BE2C (cell line): ENCODE data around the gene IL17RD.

Experiments
- DNase-seq: peaks from one replicate; pipeline ENCODE4 v3.0.0-alpha.2; 2020
- H3K27me3 ChIP-seq: fragments of 250-450 bp; sonication (Bioruptor Pico); 2 replicates; pipeline ENCODE4 v1.5.1; 2020; ENCODE audit warnings: mild to moderate bottlenecking
- H3K36me3 ChIP-seq: fragments of 250-450 bp; sonication (Bioruptor Pico); 2 replicates; pipeline ENCODE4 v1.5.1; 2020; ENCODE audit warnings: mild to moderate bottlenecking
- H3K4me1 ChIP-seq: fragments of 250-450 bp; sonication (Bioruptor Pico); 2 replicates; pipeline ENCODE4 v1.5.1; 2020
- H3K4me3 ChIP-seq: 2 replicates; pipeline ENCODE4 v1.5.1; 2011; ENCODE audit warnings: low read depth, low read length
- H3K9me3 ChIP-seq: fragments of 250-450 bp; sonication (Bioruptor Pico); 2 replicates; pipeline ENCODE4 v1.5.1; 2020
- TF ChIP-seq, protein P1 (sequence below): IDR thresholded peaks from 2 replicates; pipeline ENCODE4 v1.5.1; 2012; ENCODE audit warnings: mild to moderate bottlenecking, low read depth, low read length

The IL17RD gene

GRCh38 chr3:57155310-57155643, 9.9 kb downstream of the IL17RD start:
- Histone ChIP-seq H3K36me3 (no peaks in the 10 kb centered on the region), H3K9me3 (no peaks in the 10 kb centered on the region), H3K4me3 (no peak overlapping the region), H3K4me1 (no peaks in the 10 kb centered on the region), H3K27me3 (no peaks in the 10 kb centered on the region)
- no peak for DNase-seq
- TF ChIP-seq, protein P1, sequence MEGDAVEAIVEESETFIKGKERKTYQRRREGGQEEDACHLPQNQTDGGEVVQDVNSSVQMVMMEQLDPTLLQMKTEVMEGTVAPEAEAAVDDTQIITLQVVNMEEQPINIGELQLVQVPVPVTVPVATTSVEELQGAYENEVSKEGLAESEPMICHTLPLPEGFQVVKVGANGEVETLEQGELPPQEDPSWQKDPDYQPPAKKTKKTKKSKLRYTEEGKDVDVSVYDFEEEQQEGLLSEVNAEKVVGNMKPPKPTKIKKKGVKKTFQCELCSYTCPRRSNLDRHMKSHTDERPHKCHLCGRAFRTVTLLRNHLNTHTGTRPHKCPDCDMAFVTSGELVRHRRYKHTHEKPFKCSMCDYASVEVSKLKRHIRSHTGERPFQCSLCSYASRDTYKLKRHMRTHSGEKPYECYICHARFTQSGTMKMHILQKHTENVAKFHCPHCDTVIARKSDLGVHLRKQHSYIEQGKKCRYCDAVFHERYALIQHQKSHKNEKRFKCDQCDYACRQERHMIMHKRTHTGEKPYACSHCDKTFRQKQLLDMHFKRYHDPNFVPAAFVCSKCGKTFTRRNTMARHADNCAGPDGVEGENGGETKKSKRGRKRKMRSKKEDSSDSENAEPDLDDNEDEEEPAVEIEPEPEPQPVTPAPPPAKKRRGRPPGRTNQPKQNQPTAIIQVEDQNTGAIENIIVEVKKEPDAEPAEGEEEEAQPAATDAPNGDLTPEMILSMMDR: no peak

GRCh38 chr3:57154470-57155309, 10.5 kb downstream of the IL17RD start:
- no peaks in the 10 kb centered on the region for H3K27me3 ChIP-seq
- TF ChIP-seq, protein P1: no peak
- no peaks in the 10 kb centered on the region for H3K9me3 ChIP-seq
- no peak overlapping the region for H3K4me3 ChIP-seq
- no peak for DNase-seq
- H3K4me1 ChIP-seq: no peaks in the 10 kb centered on the region
- no peaks in the 10 kb centered on the region for H3K36me3 ChIP-seq

DNA sequence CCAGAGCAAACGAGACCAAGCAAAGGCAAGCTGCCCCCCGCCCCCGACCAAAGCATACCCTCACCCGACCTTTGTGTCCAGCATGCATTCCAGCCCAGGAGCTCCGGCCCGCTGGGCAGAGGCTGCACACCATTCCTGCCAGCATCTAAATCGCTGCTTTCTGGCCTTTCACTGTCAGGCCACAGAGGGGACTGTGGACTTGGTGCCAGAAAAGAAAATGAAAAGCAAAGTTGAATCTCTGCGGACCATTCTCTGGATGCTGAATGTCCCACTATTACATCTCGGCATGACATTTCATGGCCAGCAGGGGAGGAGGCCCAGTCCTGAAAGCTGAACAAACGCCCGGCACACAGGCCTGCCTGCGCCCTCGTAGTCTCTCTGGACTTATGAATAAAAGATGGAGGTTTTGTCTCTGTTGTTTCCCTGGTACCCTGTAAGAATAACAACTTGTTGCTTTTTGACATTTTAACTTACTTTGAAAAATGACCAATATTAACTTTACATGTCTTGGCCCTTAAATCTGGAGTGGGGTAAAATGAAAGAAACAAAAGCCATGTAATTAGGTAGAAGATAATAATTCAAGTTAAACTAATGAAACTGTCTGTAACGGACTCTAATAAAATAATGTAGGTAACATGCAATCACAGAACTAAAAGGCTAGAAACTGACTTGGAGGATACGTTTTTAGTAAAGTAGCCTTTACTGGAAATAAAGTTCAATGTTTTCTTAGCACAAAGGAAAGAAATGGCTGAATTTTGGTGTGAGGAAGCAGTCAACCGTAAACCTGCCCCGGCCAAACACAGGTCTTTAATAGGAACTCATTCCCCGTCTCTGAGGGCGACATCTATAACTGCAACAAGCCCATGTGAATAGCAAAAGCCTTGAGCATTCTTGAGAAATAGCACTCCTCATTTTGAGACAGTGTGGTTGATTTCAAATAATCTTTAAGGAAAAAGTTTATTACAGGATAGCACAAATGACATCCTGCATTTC, 12.7 kb downstream of the IL17RD start:
- Histone ChIP-seq H3K9me3 (no peaks in the 10 kb centered on the region), H3K4me3 (no peak overlapping the region), H3K36me3 (no peaks in the 10 kb centered on the region), H3K4me1 (no peaks in the 10 kb centered on the region), H3K27me3 (no peaks in the 10 kb centered on the region)
- TF ChIP-seq, protein P1: no peak
- no peak for DNase-seq

DNA sequence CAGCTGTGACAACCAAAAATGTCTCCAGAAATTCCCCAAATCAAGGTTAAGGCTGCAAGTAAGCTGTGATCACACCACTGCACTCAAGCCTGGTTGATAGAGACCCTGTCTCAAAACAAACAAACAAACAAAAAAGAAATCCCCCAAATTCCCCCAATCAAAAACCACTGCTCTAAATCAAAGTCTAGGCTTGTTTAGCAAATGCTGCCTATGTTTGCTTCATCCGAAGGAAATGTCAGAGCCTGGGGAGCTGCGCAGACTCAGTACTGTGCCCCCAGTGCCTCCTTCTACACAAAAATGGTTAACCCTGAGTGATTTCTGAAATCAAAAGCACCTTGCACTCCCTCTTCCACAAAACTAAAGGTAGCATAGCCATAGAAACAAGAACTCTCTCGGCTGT, 13.4 kb downstream of the IL17RD start:
- Histone ChIP-seq H3K4me1 (no peaks in the 10 kb centered on the region), H3K9me3 (no peaks in the 10 kb centered on the region), H3K4me3 (no peak overlapping the region), H3K36me3 (no peaks in the 10 kb centered on the region), H3K27me3 (no peaks in the 10 kb centered on the region)
- no peak for DNase-seq
- TF ChIP-seq, protein P1: no peak

- DNase-seq: no peak
- Histone ChIP-seq H3K4me1 (no peaks in the 10 kb centered on the region), H3K9me3 (no peaks in the 10 kb centered on the region), H3K27me3 (no peaks in the 10 kb centered on the region), H3K36me3 (no peaks in the 10 kb centered on the region), H3K4me3 (no peak overlapping the region)
- TF ChIP-seq, protein P1: no peak
Observed at GRCh38 chr3:57151021-57151449, 14.1 kb downstream of the IL17RD start.
